GM23248 (cell line): ENCODE measurements around the gene ATR. TPM values are rescaled to one million over a fixed set of nuclear protein-coding genes. Genes with fewer than 3 reads are reported as not detected.
"Not testable (repeated sequence)": the region's sequence is repeated elsewhere in the genome, so short reads cannot be mapped to it uniquely, and the experiment has no call there.

ENCODE experiments used
- DNase-seq: peaks from one replicate; pipeline ENCODE4 v3.0.0-alpha.2; 2015
- H2AFZ ChIP-seq: fragments of 200-600 bp; sonication (generic); 2 replicates; pipeline ENCODE4 v1.6.1; 2016; ENCODE audit warnings: antibody characterized with exemption
- H3F3A ChIP-seq: fragments of 200-600 bp; sonication (generic); 2 replicates; pipeline ENCODE4 v1.6.1; 2016; ENCODE audit warnings: mild to moderate bottlenecking, antibody characterized with exemption, mixed run types; ENCODE audit not compliant: insufficient read depth
- H3K27ac ChIP-seq: fragments of 200-600 bp; sonication (generic); 2 replicates; pipeline ENCODE4 v1.5.1; 2016; ENCODE audit warnings: mild to moderate bottlenecking
- H3K27me3 ChIP-seq: fragments of 200-600 bp; sonication (generic); replicated peaks from 2 replicates; pipeline ENCODE4 v1.6.1; 2016; ENCODE audit warnings: mild to moderate bottlenecking; ENCODE audit not compliant: insufficient read depth
- H3K36me3 ChIP-seq: fragments of 200-600 bp; sonication (generic); 2 replicates; pipeline ENCODE4 v1.6.1; 2016; ENCODE audit warnings: low read depth, mild to moderate bottlenecking
- H3K4me1 ChIP-seq: fragments of 200-600 bp; sonication (generic); 2 replicates; pipeline ENCODE4 v1.6.1; 2016; ENCODE audit warnings: mild to moderate bottlenecking; ENCODE audit not compliant: insufficient read depth
- H3K4me2 ChIP-seq: fragments of 200-600 bp; sonication (generic); one replicate; pipeline ENCODE4 v1.6.1; 2016; ENCODE audit warnings: mild to moderate bottlenecking; ENCODE audit not compliant: unreplicated experiment
- H3K4me3 ChIP-seq: fragments of 200-600 bp; sonication (generic); 2 replicates; pipeline ENCODE4 v1.5.1; 2016; ENCODE audit warnings: mild to moderate bottlenecking
- H3K79me2 ChIP-seq: fragments of 200-600 bp; sonication (generic); 2 replicates; pipeline ENCODE4 v1.6.1; 2016; ENCODE audit warnings: mild to moderate bottlenecking; ENCODE audit not compliant: insufficient read depth
- H3K9ac ChIP-seq: fragments of 200-600 bp; sonication (generic); 2 replicates; pipeline ENCODE4 v1.6.1; 2016; ENCODE audit warnings: mild to moderate bottlenecking
- H3K9me2 ChIP-seq: fragments of 200-600 bp; sonication (generic); 2 replicates; pipeline ENCODE4 v1.6.1; 2016; ENCODE audit warnings: mixed run types, mild to moderate bottlenecking, moderate library complexity; ENCODE audit not compliant: insufficient read depth
- H3K9me3 ChIP-seq: fragments of 200-600 bp; sonication (generic); one replicate; pipeline ENCODE4 v1.6.1; 2017; ENCODE audit warnings: low read depth
- H4K20me1 ChIP-seq: fragments of 200-600 bp; sonication (generic); 2 replicates; pipeline ENCODE4 v1.6.0; 2016; ENCODE audit not compliant: insufficient read depth
- EZH2 ChIP-seq: fragments of 200-600 bp; sonication (generic); IDR thresholded peaks from 2 replicates; pipeline ENCODE4 v1.6.1; 2018; ENCODE audit warnings: antibody characterized with exemption, mild to moderate bottlenecking; ENCODE audit not compliant: insufficient read depth, poor library complexity, severe bottlenecking
- EZH2phosphoT487 ChIP-seq: fragments of 200-600 bp; sonication (generic); IDR thresholded peaks from 2 replicates; pipeline ENCODE4 v1.6.1; 2018; ENCODE audit warnings: antibody characterized with exemption, moderate library complexity, mild to moderate bottlenecking, low read depth; ENCODE audit not compliant: insufficient read depth
- WGBS, 2 experiments: methylation state at CpG; one replicate each; pipeline ENCODE4 v1.1.6; 2015 to 2017; ENCODE audit warnings: low lambda C conversion rate in 2 of 2, low coverage in 1 of 2; ENCODE audit errors: missing lambda C conversion rate in 2 of 2; 5-methylcytosine and 5-hydroxymethylcytosine counted together
- in situ Hi-C: fragments of 300-500 bp; cut with MboI; formaldehyde crosslinking; loops from 2 replicates; pipeline ENCODE4 v1.15.0; 2020
- polyA plus RNA-seq: library from polyadenylated mRNA; unstranded; fragments of >200 nt; fragmentation: Nextera tagmentation; extraction: Ambion mirVana; gene quantifications from 2 replicates; pipeline ENCODE4 v1.2.1, GENCODE V29; 2016
- small RNA-seq: library from RNA; depleted of rRNA; stranded (forward); fragments of <200 nt; gene quantifications from one replicate; pipeline ENCODE3, GENCODE V24; 2014; ENCODE audit warnings: low read depth, low replicate concordance
- total RNA-seq: library from RNA; depleted of rRNA; stranded (reverse); fragments of >200 nt; shearing (Covaris generic); gene quantifications from 2 replicates; pipeline ENCODE4 v1.2.3, GENCODE V29; 2014; rRNA removed

Gene ATR
- total and polyA plus RNA-seq, 2 experiments from 2014 or later: 15.1 to 28.3 TPM

- Histone ChIP-seq H3K4me3 (no peak overlapping the region), H3K36me3 (peaks cover 52% of the 10 kb centered on the region), H2AFZ (no peak overlapping the region), H3K9me2 (no peaks in the 10 kb centered on the region), H3K27ac (no peak overlapping the region), H3K79me2 (no peaks in the 10 kb centered on the region), H4K20me1 (no peaks in the 10 kb centered on the region), H3K9ac (no peak overlapping the region), H3K9me3 (no peaks in the 10 kb centered on the region), H3K4me1 (no peaks in the 10 kb centered on the region), H3F3A (no peaks in the 10 kb centered on the region), H3K4me2 (no peak overlapping the region), H3K27me3 (no peaks in the 10 kb centered on the region)
- in situ Hi-C loops: no loop called here
- DNase-seq: no peak
- TF ChIP-seq EZH2phosphoT487 (no peak), EZH2 (no peak)
- 99 to 100% methylated on average over 5 of the region's 5 CpGs for WGBS, 2 experiments
Measured at GRCh38 chr3:142418926-142419592, 159.5 kb downstream of the ATR start.

- 94 to 97% methylated on average over 1 of the region's 1 CpG for WGBS, 2 experiments
- H3F3A ChIP-seq: no peaks in the 10 kb centered on the region
- H3K79me2 ChIP-seq: no peaks in the 10 kb centered on the region
- no peak overlapping the region for H2AFZ ChIP-seq
- H3K4me2 ChIP-seq: no peak overlapping the region
- H3K27me3 ChIP-seq: no peaks in the 10 kb centered on the region
- peaks cover 56% of the 10 kb centered on the region for H3K36me3 ChIP-seq
- in situ Hi-C loops: no loop called here
- no peak overlapping the region for H3K27ac ChIP-seq
- no peaks in the 10 kb centered on the region for H3K4me1 ChIP-seq
- H4K20me1 ChIP-seq: no peaks in the 10 kb centered on the region
- H3K9me2 ChIP-seq: no peaks in the 10 kb centered on the region
- TF ChIP-seq EZH2: no peak
- TF ChIP-seq EZH2phosphoT487: no peak
- no peak for DNase-seq
- H3K4me3 ChIP-seq: no peak overlapping the region
- H3K9ac ChIP-seq: no peak overlapping the region
- no peaks in the 10 kb centered on the region for H3K9me3 ChIP-seq
Measured at GRCh38 chr3:142417302-142417701, 161.2 kb downstream of the ATR start.

GRCh38 chr3:142400537-142400936 is 178.0 kb downstream of the ATR start:
- in situ Hi-C loops: not testable (repeated sequence)
- H3K36me3 ChIP-seq: peaks cover 55% of the 10 kb centered on the region
- 98% methylated on average over 7 of the region's 7 CpGs for WGBS, 2 experiments

More at GRCh38 chr3:142400537-142400936, 178.0 kb downstream of the ATR start:
- not testable (repeated sequence) for H3K27ac ChIP-seq, H3K9me3 ChIP-seq, H3K4me3 ChIP-seq, DNase-seq, H3K27me3 ChIP-seq, H3K79me2 ChIP-seq, H3K4me1 ChIP-seq, H3F3A ChIP-seq, H3K9ac ChIP-seq, H2AFZ ChIP-seq, H4K20me1 ChIP-seq, H3K9me2 ChIP-seq, H3K4me2 ChIP-seq

Small RNA genes within 50 kb of the gene (small RNA-seq; reads per million reads assigned to genes)
- gene RNA5SP143: not detected
- gene RNU1-100P: not detected
- not detected for gene RNU6-1294P

Other genes starting within 250 kb of the ATR start
- gene XRN1, start 130.7 kb downstream of the ATR start, total RNA-seq: 18.0 and 35.0 TPM in 2 replicates
- 15.4 and 17.5 TPM in 2 replicates for gene XRN1, start 130.7 kb downstream of the ATR start, polyA plus RNA-seq
- 0.13 and 0.54 TPM in 2 replicates for gene PLS1, start 17.7 kb upstream of the ATR start, total RNA-seq
- 0.35 and 0.58 TPM in 2 replicates for gene PLS1, start 17.7 kb upstream of the ATR start, polyA plus RNA-seq
- 17.1 and 20.4 TPM in 2 replicates for gene TRPC1, start 145.3 kb upstream of the ATR start, total RNA-seq
- gene TRPC1, start 145.3 kb upstream of the ATR start, polyA plus RNA-seq: 5.1 and 7.7 TPM in 2 replicates